NCI-H82 (cell line): Measurements from ENCODE around the gene MCM6.
"Not testable (repeated sequence)": the region's sequence is repeated elsewhere in the genome, so short reads cannot be mapped to it uniquely, and the experiment has no call there.

Source experiments
- DNase-seq: peaks from one replicate; lab custom pipeline; 2025; lab: John Stamatoyannopoulos, UW

Gene MCM6

DNA sequence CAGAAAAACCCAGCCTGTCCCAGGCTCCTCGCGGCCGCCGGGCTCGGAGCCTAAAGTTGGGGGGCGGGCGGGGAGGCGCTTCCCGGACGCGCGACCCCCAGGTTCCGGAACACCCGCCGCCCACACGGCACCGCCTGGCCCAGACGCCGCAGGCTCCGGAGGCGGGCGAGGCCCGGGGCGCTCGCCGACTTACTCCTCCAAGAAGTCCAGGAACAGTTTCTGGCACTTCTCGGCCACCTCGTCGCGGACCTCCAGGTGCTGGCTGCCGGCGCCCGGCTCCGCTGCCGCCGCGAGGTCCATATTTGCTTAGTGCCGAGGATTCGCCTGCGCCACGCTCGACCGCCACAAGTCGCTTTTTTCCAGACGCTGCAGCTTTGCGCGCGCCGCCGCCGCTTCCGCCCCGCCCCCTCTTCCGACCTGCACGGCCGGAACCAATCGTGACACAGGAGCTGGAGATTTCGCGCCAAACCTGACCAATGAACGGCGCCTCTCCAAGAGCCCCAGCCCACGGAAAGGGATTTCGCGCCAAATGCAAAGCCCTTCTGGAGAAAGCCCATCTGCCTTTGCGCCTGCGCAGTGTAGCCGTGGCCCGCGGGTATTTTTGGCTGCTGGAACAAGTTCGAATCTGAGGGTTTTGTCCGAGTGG lies at the start of gene MCM6:
TSS of gene MCM6 (minus strand) at position 378 of the 646 bp plus-strand sequence. CDS start at position 300, 78 bp downstream.
- peak; percentile 100 for DNase-seq

DNA sequence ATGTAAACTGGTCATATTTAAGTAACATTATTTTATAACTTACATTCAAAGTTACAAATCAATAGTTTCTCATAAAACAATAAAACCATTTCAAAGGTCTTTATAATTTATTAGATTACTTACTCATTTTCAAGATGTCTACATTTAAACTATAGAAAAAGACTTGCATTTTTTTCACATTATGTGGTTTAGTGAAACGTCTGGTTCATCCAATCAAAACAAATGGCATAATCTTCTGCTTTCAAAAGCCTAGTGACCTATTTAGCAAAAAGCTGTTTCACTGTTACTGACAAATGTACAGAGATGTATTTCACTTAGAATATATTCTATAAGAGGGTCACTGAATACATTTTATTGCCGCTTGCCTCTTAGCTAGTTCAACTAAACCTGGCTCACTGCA lies 49.3 kb upstream of the MCM6 start:
- no peak for DNase-seq

DNA sequence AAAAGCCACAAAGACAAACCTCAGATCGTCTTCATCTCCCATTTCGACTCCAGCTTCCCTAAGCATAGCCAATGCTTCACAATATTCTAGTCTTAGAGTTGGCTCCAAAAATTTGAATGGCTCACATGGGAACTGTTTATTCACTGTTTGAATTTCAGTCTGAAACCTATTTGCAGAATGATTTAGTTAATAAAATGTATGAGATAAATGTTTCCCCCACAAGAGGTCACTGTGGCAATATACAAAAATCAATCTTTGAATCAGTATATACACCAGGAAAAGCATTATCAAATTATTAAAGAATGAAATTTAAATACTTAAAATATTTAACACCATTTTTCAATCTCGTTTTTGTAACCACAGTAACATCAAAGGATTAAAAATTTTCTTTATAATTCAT lies 40.0 kb upstream of the MCM6 start:
- DNase-seq = peak; percentile 67

DNA sequence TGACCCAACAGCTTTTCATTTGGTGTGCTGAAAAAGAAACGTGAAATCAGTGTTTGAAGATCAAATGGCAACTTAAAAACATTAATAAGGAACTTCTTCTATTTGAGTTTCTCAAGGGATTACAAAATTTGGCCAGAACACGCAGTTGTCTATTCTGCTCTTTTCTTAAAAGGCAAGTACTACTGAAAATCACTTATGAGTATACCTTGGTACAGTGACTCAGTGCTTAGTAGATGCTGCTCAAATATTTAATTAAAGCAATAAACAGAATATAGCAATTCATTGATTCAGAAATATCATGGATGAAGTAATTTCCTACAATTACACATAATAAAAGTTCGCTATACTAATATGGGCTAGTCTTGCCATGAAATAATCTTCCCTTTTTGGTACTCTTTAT lies 38.2 kb upstream of the MCM6 start:
- no peak for DNase-seq

DNA sequence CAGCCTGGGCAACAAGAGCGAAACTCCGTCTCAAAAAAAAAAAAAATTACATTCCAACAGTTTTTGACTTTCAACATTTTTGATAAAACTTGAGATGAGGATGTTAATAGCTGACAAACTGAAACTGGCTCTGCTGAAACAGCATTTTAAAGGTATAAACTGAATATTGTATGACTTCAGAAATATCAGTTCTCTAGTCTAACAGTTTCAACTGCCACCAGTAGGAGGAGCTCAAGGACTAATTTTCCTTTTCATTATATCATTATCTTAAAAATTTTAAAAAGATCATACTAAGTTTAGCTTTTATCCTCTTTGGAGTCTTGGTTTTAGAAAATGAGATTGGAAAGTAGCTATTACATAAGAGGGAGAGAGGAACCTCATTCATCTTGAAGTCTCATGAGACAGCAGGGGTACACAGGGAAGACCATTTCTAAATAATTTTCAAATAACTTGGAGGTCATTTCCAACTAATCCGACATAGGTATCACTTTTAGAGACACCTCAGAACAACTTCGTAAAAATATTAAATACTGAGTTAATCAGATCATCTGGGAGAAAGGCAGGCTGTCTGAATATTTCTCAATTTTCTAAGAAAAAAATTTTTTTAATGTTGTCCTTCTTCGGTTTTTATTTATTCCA lies 37.6 kb upstream of the MCM6 start:
- DNase-seq = peak; percentile 73

DNA sequence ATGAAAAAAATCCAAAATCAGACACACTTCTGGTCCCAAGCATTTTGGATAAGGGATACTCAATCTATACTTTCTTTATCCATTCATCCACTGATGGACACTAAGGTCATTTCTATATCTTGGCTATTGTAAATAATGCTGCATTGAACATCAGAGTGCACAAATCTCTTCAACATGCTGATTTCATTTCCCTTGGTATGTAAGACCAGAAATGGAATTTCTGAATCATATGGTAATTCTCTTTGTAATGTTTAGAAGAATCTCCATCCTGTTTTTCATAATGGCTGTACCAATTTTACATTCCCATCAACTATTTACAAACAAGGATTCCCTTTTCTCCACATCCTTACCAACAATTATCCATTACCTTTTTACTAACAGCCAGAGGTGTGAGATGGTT lies 33.7 kb upstream of the MCM6 start:
- no peak for DNase-seq

DNA sequence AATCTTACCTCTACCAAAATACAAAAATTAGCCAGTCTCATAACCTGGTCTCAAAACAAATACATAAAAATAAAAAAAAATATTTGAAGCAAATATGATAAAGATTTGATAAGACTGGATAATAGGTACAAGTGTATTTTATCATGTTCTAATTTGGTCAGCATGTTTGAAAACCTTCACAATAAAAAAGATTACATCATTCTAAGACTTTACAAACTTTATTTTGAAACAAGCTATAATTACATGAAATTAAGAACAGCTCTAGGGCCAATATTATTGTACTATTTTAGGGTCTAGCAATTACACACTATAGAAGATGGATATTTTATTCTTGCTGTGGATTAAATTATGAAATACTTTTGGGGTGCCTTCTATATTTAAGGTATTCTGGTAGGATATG lies 29.4 kb upstream of the MCM6 start:
- no peak for DNase-seq

DNA sequence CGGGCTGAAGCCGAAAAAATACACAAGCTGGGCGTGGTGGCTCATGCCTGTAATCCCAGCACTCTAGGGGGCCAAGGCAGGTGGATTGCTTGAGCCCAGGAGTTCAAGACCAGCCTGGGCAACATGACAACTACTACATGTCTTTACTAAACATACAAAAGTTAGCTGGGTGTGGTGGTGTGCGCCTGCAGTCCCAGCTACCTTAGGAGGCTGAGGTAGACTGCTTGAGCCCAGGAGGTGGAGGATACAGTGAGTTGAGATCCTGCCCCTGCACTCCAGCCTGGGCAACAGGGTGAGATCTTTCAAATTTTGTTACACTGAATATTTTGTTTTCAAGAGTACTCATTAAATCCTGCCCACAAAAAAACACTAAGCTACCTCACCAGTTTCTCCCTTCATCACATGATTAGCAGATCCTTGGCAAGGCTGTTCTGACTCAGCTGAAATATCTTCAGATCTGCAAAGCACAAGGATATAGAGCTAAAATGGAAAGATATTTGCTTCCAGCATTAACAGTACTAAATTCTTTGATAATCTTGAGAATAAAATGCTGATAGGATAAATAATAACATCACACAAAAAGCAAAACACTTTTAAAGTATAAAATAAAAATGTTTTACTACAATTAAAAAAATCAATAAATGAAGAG lies 28.2 kb upstream of the MCM6 start:
- no peak for DNase-seq

DNA sequence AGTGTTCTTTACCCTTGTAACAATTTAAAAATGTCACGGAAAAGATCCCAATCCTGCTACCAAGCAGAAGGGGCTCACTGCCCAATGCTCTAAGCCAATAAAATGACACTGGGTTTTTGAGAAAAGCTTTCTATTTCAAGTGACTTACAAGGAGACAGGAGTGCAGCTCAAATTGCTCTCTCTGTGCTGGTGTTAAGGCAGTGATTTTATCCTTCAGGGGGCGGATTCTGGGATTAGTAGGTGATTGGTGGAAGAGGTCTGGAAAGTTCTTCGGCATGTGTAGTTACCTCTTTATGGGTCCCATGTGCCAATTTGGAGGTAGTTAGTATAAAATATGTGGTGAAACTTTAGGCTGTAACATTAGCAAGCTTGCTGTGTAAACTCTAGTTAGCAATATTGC lies 27.4 kb upstream of the MCM6 start:
- peak; percentile 56 for DNase-seq

DNA sequence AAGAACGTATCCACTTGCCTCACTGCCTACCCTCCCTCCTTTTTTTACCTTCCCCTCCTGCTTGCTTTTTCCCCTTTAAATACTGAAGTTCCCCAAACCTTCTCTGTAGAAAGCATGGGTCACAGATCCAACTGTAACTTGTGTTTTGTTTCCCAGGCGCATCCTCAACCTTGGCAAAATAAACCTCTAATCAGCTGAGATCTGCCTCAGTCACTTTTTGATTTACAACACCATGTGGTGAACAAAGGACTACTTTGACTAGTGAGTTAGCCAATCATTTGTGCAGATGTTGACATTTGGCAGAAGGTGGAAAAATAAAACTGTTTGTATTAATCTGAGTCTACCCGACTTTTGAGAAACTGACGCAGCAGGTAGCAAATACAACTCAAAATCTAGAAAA lies 23.3 kb upstream of the MCM6 start:
- DNase-seq = no peak

DNA sequence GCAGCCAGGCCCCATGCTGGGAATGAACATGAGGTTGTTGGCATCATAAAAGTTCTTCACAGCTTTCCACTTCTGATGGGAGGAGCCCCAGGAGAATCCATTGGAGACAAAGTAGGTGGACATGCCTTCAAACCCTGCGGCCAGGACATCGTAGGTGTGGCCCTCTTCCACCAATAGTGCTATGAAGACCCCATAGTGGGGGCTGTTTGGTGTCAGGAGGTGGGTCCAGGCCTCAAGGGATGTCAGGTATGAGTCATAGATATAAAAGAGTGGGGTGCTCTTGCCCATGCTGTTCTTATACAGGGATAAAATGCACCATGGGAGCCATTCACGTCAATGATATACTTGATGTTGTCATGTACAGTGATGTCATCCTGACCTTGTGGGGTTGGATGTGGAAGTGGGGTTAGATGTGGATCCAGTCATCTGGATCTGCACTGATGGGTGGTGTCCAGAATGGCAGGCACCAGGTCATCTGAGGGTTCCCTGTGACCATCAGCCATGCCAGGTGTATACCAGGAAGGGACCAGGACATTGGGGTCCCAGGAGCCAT lies 22.1 kb upstream of the MCM6 start:
- DNase-seq = no peak

DNA sequence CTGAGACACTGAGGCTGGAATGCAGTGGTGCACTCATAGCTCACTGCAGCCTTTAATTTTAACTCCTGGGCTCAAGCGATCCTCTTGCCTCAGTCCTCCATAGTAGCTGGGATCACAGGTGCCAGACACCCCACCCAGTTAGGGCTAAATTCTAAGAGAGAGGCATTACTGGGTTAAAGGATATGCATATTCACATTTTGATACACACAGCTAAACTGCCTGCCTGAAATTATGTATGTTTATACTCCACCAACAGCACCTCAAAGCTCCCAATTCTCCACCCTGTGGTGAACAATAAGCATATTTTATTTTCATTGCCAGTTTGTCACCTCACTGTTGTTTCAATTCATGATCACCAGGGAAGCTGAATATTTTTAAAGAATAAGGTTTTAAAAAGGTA lies 18.7 kb upstream of the MCM6 start:
- no peak for DNase-seq

DNA sequence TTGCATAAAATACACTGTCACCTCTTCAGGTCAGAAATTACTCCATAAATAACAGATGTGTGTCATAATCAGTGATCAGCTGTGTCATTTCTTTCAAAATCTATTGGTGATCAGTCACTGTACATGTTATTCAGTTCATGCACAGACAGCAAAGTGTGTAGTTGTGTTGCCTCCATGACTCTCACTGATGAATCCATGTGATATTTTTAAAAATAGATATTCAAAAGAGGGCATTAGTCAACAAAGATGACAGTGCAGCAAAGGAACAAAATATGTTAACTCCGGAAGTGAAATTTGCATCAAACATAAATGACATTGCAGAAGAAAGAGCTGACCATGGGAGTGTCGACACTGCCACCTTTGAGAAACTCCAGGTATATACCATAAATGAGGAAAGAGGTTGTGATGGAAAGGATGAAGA lies 17.1 kb upstream of the MCM6 start:
- DNase-seq = no peak

DNA sequence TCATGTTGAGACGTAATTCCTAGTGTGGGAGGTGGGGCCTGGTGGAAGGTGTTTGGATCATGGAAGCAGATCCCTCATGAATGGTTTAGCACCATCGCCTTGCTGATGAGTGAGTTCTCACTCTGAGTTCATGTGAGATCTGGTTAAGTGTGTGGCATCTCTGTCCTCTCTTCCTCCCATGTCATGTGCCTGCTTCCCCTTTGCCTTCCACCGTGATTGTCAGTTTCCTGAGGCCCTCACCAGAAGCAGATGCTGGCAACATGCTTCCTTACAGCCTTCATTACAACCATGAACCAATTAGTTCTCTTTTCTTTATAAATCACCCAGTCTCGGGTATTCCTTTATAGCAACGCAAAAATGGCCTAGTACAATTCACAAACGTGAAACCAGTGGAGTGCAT lies 14.6 kb upstream of the MCM6 start:
- no peak for DNase-seq

DNA sequence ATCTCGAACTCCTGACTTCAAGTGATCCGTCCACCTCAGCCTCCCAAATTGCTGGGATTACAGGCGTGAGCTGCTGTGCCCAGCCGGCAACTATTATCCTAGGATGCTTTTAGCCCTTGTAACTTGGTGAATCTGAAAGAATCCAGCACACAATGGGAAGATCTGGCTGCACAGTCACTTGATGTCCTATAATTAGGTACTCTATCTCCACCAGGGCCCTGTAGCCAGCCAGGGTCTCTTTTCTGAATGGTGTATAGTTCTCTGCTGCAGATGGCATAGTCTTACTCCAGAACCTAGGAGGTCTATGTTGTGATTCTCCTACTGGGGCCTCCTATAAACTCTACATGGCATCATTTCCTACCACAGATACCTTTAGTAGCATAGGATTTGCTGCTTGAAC lies 13.9 kb upstream of the MCM6 start:
- DNase-seq = no peak

DNA sequence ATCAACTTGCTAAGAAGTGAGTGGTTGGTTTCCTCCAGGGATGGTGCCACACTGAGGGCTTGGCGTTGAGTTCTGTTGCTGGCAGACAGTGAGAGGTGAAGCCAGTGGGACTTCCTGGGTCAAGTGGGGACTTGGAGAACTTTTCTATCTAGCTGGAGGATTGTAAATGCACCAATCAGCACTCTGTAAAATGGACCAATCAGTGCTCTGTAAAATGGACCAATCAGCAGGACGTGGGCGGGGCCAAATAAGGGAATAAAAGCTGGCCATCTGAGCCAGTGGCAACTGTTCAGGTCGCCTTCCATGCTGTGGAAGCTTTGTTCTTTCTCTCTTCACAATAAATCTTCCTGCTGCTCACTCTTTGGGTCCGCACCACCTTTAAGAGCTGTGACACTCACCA lies 12.3 kb upstream of the MCM6 start:
- DNase-seq = not testable (repeated sequence)

DNA sequence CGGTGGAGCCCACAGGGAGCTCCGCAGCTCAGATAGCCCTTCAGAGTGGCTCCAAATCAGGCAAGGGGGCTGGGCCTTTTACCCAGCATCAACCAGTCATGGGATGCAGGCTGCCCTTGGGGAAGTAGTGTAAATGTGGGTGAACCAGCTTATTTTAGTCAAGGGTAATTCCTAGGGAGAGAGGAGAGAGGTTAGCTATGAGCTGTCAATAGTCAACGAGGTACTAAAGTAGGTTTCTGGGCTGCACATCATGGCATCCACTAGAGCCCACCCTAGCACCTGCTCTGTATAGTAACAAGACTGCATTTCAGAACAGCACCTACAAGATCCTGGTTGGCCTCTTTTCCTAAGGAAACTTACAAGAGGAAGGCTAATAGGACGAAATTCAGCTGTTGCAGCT lies 9.5 kb upstream of the MCM6 start:
- no peak for DNase-seq

DNA sequence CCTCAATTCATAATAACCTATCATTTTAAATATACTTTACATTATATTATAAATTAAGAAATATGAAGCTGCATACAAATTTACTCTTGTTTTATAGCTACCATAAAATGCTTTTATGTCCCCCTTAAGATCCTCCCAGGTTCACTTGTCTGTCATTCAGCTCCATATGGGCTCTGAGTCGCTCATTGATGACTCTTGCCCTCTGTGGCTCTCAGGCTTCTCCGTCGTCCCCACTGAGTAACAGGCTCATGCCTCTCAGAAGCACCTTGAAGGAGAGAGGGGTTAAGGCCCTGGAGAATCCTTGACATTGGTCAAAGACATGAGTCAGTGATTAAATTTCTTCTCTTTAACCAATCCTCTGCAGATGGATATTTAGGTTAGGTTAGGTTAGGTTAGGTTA lies 6.2 kb upstream of the MCM6 start:
- DNase-seq = peak; percentile 95

DNA sequence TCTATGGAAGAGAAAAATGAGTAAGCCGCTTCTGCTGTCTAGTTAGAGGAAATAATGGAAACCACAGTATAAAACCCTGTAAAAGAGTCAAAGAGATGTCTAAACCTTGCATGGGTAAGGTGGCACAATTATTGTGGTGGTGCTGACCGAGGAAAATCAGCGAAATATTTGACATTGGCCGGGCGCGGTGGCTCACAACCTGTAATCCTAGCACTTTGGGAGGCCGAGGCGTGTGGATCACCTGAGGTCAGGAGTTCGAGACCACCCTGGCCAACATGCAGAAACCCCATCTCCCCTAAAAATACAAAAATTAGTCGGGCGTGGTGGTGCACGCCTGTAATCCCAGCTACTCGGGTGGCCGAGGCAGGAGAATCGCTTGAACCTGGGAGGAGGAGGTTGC lies 527 bp upstream of the MCM6 start:
- DNase-seq = not testable (repeated sequence)

DNA sequence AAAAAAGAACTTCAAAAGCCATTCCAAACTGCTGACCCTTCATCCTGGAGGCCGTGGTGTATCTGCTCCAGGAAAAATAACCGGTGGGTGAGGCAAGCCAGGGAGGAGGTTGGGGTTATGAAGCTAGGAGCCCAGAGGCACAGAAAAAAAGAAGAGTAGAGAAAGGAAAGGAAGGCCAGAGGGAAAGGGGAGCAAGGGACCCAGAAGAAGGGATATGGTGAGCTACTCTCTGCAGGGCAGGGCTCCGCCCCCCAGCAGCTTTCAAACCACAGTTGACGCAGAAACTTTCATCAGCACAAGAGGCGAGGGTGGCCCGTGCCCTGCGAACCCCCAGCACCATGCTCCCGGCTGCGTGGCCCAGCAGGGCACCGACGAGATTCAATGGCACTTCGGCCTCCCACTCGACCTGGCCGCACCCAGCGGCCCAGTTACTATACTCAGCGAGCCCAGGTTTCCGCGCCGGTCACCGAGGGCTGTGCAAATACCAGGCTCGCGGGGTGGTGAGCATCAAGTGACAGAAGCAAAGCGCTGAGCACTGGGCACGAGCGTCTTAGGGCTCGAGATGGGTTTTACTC lies 665 bp downstream of the MCM6 start:
- peak; percentile 69 for DNase-seq

DNA sequence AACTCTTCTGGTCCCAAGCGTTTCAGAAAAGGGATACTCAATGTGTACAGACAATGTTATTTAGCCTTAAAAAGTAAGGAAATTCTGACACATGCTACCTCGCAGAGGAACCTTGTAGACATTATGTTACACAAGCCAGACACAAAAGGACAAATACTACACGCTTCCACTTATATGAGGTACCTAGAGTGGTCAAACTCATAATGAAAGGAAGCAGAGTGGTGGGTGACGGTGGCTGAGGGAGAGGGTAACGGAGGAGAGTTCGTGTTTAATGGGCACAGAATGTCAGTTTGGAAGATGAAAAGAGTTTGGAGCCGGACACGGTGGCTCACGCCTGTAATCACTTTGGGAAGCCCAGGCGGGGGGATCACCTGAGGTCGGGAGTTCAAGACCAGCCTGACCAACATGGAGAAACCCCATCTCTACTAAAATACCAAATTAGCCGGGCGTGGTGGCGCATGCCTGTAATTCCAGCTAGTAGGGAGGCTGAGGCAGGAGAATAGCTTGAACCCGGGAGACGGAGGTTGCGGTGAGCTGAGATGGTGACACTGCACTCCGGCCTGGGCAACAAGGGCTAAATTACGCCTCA lies 1.4 kb downstream of the MCM6 start:
- DNase-seq = no peak

DNA sequence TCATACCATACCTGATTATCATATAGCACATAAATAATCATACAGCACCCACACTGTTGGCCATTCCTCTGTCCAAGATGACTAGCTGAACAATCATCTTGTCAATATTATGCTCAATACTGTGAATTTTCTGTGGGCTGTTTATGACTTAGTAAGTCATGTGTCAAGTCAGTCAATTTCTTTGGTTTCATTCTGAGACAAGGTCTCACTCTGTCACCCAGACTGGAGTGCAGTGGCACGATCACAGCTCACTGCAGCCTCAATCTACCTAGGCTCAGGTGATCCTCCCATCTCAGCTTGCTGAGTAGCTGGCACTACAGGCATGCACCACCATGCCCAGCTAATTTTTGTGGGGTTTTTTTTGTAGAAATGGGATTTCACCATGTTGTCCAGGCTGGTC lies 5.7 kb downstream of the MCM6 start:
- DNase-seq = no peak

DNA sequence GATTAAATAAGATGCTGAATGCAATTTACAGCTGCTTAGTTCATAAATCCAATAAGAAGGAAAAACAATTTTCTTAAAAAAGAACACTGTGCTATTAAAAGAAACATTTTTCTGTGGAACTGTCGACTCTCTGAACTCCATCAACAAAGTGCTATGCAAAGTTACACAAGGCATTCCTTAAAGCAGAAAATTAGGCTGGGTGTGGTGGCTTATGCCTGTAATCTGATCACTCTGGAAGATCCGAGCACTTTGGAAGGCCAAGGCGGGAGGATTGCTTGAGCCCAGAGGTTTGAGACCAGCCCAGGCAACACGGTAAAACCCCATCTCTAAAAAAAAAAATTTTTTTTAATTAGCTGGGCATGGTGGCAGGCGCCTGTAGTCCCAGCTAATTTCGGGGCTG lies 13.0 kb downstream of the MCM6 start:
- DNase-seq = no peak
